HepG2 (cell line): Measurements from ENCODE around the gene MORN5.

Experiments used
- CTCF ChIP-seq: sonication (generic); formaldehyde crosslinking; IDR thresholded peaks from 2 replicates; pipeline ENCODE4 v1.5.0; 2020; ENCODE audit warnings: mild to moderate bottlenecking, missing genetic modification reagents, moderate library complexity
- EZH2 ChIP-seq: conservative IDR thresholded peaks from 2 replicates; pipeline ENCODE4 v1.6.1; 2012; ENCODE audit warnings: mild to moderate bottlenecking, low read depth, low read length, moderate library complexity
- FOXA1 ChIP-seq, 2 experiments: fragments of 450-650 bp in 1 of 2; sonication (generic) in 1 of 2; formaldehyde crosslinking in 1 of 2; IDR thresholded peaks; 2 replicates each; pipeline versions ENCODE4 v1.4.0 to v1.6.1; 2016 to 2020; ENCODE audit warnings: missing genetic modification reagents in 1 of 2
- HDAC6 ChIP-seq: fragments of 200-600 bp; sonication (generic); IDR thresholded peaks from 2 replicates; pipeline ENCODE4 v1.7.0; 2017; ENCODE audit warnings: mild to moderate bottlenecking, antibody characterized with exemption, low read length, low read depth
- HOXA7 ChIP-seq: sonication (generic); formaldehyde crosslinking; IDR thresholded peaks from 2 replicates; pipeline ENCODE4 v1.8.1; 2022; ENCODE audit warnings: mild to moderate bottlenecking, missing genetic modification reagents, moderate library complexity
- MEF2D ChIP-seq: sonication (generic); formaldehyde crosslinking; IDR thresholded peaks from 2 replicates; pipeline ENCODE4 v1.5.1; 2020; ENCODE audit warnings: mild to moderate bottlenecking, missing genetic modification reagents
- NFYB ChIP-seq: sonication (generic); formaldehyde crosslinking; IDR thresholded peaks from 2 replicates; pipeline ENCODE4 v1.4.0; 2020; ENCODE audit warnings: missing genetic modification reagents
- POLR2A ChIP-seq, 2 experiments: IDR thresholded peaks; 2 replicates each; pipeline ENCODE4 v1.6.1; 2011; ENCODE audit warnings: low read depth in 2 of 2, low read length in 2 of 2, mild to moderate bottlenecking in 1 of 2, moderate library complexity in 1 of 2; ENCODE audit not compliant: insufficient read depth in 1 of 2
- ZBTB8A ChIP-seq: sonication (generic); formaldehyde crosslinking; IDR thresholded peaks from 2 replicates; pipeline ENCODE4 v1.4.0; 2020; ENCODE audit warnings: mild to moderate bottlenecking, low read depth, missing genetic modification reagents, borderline replicate concordance
- ZKSCAN1 ChIP-seq: fragments of 150-350 bp; IDR thresholded peaks from 2 replicates; pipeline ENCODE4 v1.6.1; 2014; ENCODE audit warnings: low read length
- TF ChIP-seq, protein P1 (sequence below), 2 experiments: IDR thresholded peaks; 2 replicates each; pipeline ENCODE4 v1.6.1; 2011 to 2012; ENCODE audit warnings: low read length in 2 of 2, borderline replicate concordance in 1 of 2, low read depth in 1 of 2, mild to moderate bottlenecking in 1 of 2, moderate library complexity in 1 of 2
- TF ChIP-seq, protein P2 (sequence below): sonication (generic); formaldehyde crosslinking; IDR thresholded peaks from 2 replicates; pipeline ENCODE4 v1.4.0; 2020; ENCODE audit warnings: missing genetic modification reagents

GRCh38 chr9:122186301-122186700, 26.6 kb downstream of the MORN5 start:
- TF ChIP-seq CTCF (CRISPR knock-in tag) (peak; percentile 78), HOXA7 (CRISPR knock-in tag) (no peak), NFYB (CRISPR knock-in tag) (no peak), HDAC6 (no peak), EZH2 (no peak), FOXA1 (IDR thresholded peaks at IDR 0.05) (no peak), FOXA1 (CRISPR knock-in tag; IDR thresholded peaks at IDR 0.05) (no peak), ZBTB8A (CRISPR knock-in tag) (no peak), ZKSCAN1 (no peak), MEF2D (CRISPR knock-in tag) (no peak), POLR2A (IDR thresholded peaks at IDR 0.05; ENCODE audit: insufficient read depth in 1 of 2, low read depth in 2 of 2, low read length in 2 of 2) (no peak)
- TF ChIP-seq, protein P1, sequence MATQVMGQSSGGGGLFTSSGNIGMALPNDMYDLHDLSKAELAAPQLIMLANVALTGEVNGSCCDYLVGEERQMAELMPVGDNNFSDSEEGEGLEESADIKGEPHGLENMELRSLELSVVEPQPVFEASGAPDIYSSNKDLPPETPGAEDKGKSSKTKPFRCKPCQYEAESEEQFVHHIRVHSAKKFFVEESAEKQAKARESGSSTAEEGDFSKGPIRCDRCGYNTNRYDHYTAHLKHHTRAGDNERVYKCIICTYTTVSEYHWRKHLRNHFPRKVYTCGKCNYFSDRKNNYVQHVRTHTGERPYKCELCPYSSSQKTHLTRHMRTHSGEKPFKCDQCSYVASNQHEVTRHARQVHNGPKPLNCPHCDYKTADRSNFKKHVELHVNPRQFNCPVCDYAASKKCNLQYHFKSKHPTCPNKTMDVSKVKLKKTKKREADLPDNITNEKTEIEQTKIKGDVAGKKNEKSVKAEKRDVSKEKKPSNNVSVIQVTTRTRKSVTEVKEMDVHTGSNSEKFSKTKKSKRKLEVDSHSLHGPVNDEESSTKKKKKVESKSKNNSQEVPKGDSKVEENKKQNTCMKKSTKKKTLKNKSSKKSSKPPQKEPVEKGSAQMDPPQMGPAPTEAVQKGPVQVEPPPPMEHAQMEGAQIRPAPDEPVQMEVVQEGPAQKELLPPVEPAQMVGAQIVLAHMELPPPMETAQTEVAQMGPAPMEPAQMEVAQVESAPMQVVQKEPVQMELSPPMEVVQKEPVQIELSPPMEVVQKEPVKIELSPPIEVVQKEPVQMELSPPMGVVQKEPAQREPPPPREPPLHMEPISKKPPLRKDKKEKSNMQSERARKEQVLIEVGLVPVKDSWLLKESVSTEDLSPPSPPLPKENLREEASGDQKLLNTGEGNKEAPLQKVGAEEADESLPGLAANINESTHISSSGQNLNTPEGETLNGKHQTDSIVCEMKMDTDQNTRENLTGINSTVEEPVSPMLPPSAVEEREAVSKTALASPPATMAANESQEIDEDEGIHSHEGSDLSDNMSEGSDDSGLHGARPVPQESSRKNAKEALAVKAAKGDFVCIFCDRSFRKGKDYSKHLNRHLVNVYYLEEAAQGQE (IDR thresholded peaks at IDR 0.05; ENCODE audit: borderline replicate concordance in 1 of 2, low read depth in 1 of 2, low read length in 2 of 2): no peak
- TF ChIP-seq, protein P2, sequence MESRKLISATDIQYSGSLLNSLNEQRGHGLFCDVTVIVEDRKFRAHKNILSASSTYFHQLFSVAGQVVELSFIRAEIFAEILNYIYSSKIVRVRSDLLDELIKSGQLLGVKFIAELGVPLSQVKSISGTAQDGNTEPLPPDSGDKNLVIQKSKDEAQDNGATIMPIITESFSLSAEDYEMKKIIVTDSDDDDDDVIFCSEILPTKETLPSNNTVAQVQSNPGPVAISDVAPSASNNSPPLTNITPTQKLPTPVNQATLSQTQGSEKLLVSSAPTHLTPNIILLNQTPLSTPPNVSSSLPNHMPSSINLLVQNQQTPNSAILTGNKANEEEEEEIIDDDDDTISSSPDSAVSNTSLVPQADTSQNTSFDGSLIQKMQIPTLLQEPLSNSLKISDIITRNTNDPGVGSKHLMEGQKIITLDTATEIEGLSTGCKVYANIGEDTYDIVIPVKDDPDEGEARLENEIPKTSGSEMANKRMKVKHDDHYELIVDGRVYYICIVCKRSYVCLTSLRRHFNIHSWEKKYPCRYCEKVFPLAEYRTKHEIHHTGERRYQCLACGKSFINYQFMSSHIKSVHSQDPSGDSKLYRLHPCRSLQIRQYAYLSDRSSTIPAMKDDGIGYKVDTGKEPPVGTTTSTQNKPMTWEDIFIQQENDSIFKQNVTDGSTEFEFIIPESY: no peak
